Chondrocyte (in vitro differentiated cells): Measurements from ENCODE around the gene ATP5PD. TPM values are rescaled to one million over a fixed set of nuclear protein-coding genes. Genes with fewer than 3 reads are reported as not detected.

Source experiments
- DNase-seq: peaks from one replicate; pipeline ENCODE4 v3.0.0; 2021; ENCODE audit warnings: mixed read lengths, low spot score
- H3K27ac Mint-ChIP-seq: one replicate; pipeline ENCODE4 v1.8.0; 2021; ENCODE audit warnings: mild to moderate bottlenecking, moderate library complexity, mixed read lengths; ENCODE audit not compliant: unreplicated experiment
- H3K27me3 Mint-ChIP-seq: 2 replicates; pipeline ENCODE4 v1.8.0; 2021; ENCODE audit warnings: low read depth, mixed read lengths
- H3K36me3 Mint-ChIP-seq: 2 replicates; pipeline ENCODE4 v1.8.0; 2021; ENCODE audit warnings: low read depth, mixed read lengths
- H3K4me1 Mint-ChIP-seq: 2 replicates; pipeline ENCODE4 v1.8.0; 2021; ENCODE audit warnings: low read depth, mild to moderate bottlenecking, mixed read lengths
- H3K4me3 Mint-ChIP-seq: one replicate; pipeline ENCODE4 v1.8.0; 2021; ENCODE audit warnings: mild to moderate bottlenecking, moderate library complexity, mixed read lengths; ENCODE audit not compliant: unreplicated experiment
- H3K9me3 Mint-ChIP-seq: 2 replicates; pipeline ENCODE4 v1.8.0; 2021; ENCODE audit warnings: low read depth, mixed read lengths
- long read RNA-seq: library from polyadenylated mRNA; stranded (forward); transcript quantifications from one replicate; pipeline ENCODE4 v2.0.0, GENCODE V29; 2021
- total RNA-seq: library from RNA; stranded (reverse); gene quantifications from 3 replicates; pipeline ENCODE4 v1.2.1, GENCODE V29; 2021
- TF ChIP-seq, protein P1 (sequence below): fragments of 200-600 bp; sonication (generic); IDR thresholded peaks from 2 replicates; pipeline ENCODE4 v1.5.0; 2021; ENCODE audit warnings: antibody characterized with exemption, mild to moderate bottlenecking, moderate library complexity

Gene ATP5PD
- 178 to 185 TPM (median 183 TPM) in 3 replicates for total RNA-seq
- long read RNA-seq, transcript ATP5PD-201 (6 exons, 603 nt) = major isoform, 88 of 93 reads
- long read RNA-seq, partial matches to known transcripts = 3 of 93 reads
- long read RNA-seq, other reads (novel, unspliced or antisense) = 2 of 93 reads

DNA sequence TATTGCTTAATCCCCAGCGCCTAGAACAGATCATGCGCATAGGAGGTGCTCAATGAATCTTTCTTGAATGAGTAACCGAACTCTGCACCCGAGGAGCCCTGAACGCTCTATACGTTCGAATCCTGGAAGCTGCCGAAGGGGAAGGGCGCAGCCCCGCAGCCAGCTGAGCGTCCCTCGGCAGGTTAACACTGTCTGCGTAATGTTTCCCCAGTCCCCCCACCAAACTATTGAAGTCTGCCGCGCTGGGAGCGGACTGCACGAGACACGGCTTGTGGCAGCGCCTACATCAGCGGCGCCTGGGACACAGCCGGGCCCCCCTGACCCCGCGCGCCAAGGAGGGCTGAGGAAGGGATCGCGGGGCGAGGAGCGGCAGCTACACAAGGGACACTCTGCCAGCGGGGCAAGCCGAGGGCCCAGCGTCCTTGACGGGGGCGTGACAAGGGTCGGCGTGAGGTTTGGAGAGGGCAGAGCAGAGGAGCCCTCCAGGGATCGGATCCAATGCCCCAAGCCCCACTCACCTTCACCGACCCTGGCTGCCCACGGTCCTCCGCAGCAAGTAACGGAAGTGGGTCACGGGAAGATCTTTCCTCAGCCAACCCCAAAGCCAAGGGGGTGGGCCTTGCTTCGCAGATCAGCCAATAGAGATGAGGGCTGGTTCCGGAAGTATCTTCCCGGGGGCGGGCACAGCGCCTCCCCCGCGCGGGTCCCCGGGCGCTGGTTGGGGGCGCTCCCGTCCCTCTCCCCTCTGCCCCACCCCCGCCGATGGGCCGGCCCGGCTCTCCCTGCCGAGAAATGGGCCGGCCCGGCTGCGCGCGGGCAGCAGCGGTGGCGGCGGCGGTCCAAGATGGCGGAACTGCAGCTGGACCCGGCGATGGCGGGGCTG, at the start of gene ATP5PD, which contains the start of gene KCTD2:
Gene ATP5PD (minus strand): TSS at position 563 of the 883 bp plus-strand sequence. CDS start 4,319 bp downstream, outside the sequence.
Gene KCTD2 (plus strand): TSS at position 819 of the 883 bp plus-strand sequence. CDS start 26 bp downstream, at position 845.
- H3K27me3 Mint-ChIP-seq = no peaks in the 10 kb centered on the region
- H3K27ac Mint-ChIP-seq = peak within 1 kb of the TSS; percentile 97
- DNase-seq = peak; percentile 96
- H3K4me3 Mint-ChIP-seq = peak within 1 kb of the TSS; percentile 96
- H3K4me1 Mint-ChIP-seq = peaks cover 34% of the 10 kb centered on the region
- H3K36me3 Mint-ChIP-seq = peaks cover 2% of the 10 kb centered on the region
- H3K9me3 Mint-ChIP-seq = no peaks in the 10 kb centered on the region
- TF ChIP-seq, protein P1, sequence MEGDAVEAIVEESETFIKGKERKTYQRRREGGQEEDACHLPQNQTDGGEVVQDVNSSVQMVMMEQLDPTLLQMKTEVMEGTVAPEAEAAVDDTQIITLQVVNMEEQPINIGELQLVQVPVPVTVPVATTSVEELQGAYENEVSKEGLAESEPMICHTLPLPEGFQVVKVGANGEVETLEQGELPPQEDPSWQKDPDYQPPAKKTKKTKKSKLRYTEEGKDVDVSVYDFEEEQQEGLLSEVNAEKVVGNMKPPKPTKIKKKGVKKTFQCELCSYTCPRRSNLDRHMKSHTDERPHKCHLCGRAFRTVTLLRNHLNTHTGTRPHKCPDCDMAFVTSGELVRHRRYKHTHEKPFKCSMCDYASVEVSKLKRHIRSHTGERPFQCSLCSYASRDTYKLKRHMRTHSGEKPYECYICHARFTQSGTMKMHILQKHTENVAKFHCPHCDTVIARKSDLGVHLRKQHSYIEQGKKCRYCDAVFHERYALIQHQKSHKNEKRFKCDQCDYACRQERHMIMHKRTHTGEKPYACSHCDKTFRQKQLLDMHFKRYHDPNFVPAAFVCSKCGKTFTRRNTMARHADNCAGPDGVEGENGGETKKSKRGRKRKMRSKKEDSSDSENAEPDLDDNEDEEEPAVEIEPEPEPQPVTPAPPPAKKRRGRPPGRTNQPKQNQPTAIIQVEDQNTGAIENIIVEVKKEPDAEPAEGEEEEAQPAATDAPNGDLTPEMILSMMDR = peak; percentile 33

DNA sequence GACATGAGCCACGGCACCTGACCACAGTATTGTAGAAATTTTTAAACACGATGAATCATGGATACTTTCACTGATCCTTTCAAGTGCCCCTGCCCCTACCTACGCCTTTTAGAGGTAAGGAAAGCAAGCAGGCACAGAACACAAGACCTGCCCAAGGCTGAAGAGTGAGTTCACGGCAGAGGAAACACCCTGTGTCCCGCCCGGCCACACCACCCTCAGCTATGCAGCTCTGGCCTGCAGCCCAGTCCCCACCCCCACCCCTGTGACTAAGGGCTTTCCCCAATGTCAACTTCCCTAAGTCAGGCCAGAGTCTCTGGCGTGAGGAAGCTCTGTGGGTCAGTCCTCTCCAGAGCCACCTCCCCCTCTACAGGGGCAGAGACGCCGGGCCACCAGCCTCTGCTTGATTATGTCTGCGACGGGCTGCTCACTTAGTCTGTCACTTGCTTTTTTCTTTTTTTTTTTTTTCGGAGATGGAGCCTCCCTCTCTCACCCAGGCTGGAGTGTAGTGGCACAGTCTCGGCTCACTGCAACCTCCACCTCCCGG, 49.4 kb upstream of the ATP5PD start:
- Mint-ChIP-seq H3K27ac (peak overlapping the region; percentile 82), H3K36me3 (peaks cover 3% of the 10 kb centered on the region), H3K4me3 (no peak overlapping the region), H3K4me1 (peaks cover 10% of the 10 kb centered on the region), H3K9me3 (no peaks in the 10 kb centered on the region), H3K27me3 (no peaks in the 10 kb centered on the region)
- no peak for DNase-seq
- TF ChIP-seq, protein P1 = no peak

DNA sequence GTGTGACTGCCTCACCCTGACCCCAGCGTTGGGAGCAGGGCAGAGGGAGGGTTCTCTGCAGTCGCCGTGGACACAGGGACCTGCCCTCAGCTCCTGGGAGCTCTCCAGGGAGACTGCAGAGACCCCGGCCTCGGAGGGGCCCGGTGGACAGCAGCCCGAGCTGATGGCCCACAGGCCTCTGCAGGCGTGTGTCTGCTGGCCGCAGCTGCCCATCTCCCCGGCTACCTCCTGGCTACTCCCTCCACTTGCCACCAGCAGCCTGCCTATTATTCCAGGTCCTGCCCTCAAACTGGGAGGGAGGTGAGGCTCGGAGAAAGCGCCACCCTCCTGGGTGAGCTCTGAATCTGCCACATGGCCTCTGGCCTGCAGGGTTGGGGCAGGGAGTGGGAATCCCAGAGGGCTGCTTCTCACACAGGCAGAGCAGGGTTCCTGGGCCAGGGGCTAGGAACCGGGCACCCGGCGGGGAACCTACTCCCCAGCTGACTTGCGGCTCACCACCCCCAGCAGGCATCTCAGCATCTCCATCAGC, 48.2 kb upstream of the ATP5PD start:
- TF ChIP-seq, protein P1 = no peak
- H3K27me3 Mint-ChIP-seq = no peaks in the 10 kb centered on the region
- no peak overlapping the region for H3K4me3 Mint-ChIP-seq
- peaks cover 14% of the 10 kb centered on the region for H3K4me1 Mint-ChIP-seq
- no peak for DNase-seq
- no peaks in the 10 kb centered on the region for H3K9me3 Mint-ChIP-seq
- no peak overlapping the region for H3K27ac Mint-ChIP-seq
- peaks cover 3% of the 10 kb centered on the region for H3K36me3 Mint-ChIP-seq

DNA sequence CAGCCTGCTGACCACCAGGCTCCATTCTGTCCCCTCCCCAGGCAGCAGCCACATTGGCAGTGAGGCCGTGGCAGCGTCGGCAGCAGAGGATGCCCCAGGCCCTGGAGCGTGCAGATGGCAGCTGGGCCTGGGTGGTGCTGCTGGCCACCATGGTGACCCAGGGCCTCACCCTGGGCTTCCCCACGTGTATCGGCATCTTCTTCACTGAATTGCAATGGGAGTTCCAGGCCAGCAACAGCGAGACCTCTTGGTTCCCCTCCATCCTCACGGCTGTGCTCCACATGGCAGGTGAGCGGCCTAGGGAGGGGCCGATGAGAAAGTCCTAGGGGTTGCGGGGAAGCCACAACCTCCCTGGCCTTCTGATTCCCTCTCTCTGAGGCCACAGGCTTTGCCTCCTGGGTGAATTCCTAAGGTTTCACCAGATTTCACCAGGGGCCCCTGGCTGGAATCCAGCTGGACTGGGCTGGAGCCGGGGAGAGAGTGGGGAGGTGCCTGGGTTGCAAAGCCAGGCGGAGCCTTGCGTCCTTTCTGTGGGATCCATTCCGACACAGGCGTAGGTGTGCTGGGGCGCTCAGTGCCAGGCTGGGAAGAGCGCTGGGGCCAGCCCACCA, 46.9 kb upstream of the ATP5PD start:
- H3K27me3 Mint-ChIP-seq = no peaks in the 10 kb centered on the region

More for the DNA sequence above, 46.9 kb upstream of the ATP5PD start:
- no peak overlapping the region for H3K4me3 Mint-ChIP-seq
- DNase-seq = no peak
- H3K9me3 Mint-ChIP-seq = no peaks in the 10 kb centered on the region
- H3K36me3 Mint-ChIP-seq = peaks cover 2% of the 10 kb centered on the region
- H3K4me1 Mint-ChIP-seq = peaks cover 18% of the 10 kb centered on the region
- TF ChIP-seq, protein P1 = no peak
- no peak overlapping the region for H3K27ac Mint-ChIP-seq
